ENCODE results near the gene IGSF23.
"Not testable (repeated sequence)": the region's sequence is repeated elsewhere in the genome, so short reads cannot be mapped to it uniquely, and the experiment has no call there.

Gene IGSF23

DNA sequence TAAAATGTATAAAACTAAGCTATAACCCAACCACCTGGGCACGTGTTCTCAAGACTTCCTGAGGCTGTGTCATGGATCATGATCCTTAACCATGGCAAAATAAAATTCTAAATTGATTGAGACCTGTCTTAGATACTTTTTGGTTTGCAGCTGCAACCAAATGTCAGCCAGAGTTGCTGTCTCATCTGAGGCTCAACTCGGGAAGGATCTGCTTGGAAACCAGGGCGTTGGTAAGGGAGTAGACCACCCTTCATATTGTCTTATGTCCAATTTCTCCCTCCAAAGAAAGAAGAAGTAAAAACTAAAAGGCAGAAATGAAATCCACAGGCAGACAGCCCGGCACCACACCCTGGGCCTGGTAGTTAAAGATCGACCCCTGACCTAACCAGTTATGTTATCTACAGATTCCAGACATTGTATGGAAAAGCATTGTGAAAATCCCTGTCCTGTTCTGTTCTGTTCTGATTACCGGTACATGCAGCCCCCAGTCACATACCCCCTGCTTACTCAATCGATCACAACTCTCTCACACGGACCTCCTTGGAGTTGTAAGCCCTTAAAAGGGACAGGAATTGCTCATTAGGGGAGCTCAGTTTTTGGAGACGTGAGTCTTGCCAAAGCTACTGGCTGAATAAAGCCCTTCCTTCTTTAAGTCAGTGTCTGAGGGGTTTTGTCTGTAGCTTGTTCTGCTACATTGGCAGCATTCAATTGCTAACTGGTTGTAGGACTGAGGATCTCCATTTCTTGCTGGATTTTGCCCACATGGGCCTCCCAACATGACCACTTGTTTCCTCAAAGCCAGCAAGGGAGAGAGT is 22.9 kb upstream of the IGSF23 start:
- Histone ChIP-seq H3K27me3 (ENCODE audit: control insufficient read depth in 1 of 2, insufficient read depth in 2 of 2, low read length in 2 of 2) (no peaks in the 10 kb centered on the region), H3K27ac (ENCODE audit: low read depth, low read length) (no peak overlapping the region), H3K4me1 (ENCODE audit: insufficient read depth, low read length) (no peaks in the 10 kb centered on the region), H3K9ac (ENCODE audit: low read length) (no peak overlapping the region), H3K9me3 (ENCODE audit: low read length) (no peaks in the 10 kb centered on the region), H3K36me3 (ENCODE audit: insufficient read depth, low read length) (no peaks in the 10 kb centered on the region), H3K4me3 (ENCODE audit: low read depth in 1 of 2, low read length in 2 of 2) (no peak overlapping the region)

DNA sequence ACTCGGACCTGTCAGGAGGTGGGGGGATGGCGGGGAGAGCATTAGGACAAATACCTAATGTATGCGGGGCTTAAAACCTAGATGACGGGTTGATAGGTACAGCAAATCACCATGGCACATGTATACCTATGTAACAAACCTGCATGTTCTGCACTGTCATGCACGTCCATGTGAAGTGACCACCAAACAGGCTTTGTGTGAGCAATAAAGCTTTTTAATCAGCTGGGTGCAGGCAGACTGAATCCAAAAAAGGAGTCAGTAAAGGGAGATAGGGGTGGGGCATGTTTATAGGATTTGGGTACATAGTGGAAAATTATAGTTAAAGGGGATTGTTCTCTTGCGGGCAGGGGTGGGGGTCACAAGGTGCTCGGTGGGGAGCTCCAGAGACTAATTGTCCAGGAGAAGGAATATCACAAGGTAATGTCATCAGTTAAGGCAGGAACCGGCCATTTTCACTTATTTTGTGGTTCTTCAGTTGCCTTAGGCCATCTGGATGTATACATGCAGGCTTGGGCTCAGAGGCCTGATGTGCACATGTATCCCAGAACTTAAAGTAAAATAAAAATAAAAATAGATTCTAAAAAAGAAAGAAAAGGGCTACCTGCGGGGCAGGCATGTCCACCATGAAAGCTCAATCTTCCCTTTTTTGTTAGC is 21.9 kb upstream of the IGSF23 start:
- not testable (repeated sequence) for H3K27me3 ChIP-seq (ENCODE audit: control insufficient read depth in 1 of 2, insufficient read depth in 2 of 2, low read length in 2 of 2); H3K4me1 ChIP-seq (ENCODE audit: insufficient read depth, low read length); H3K9me3 ChIP-seq (ENCODE audit: low read length); H3K9ac ChIP-seq (ENCODE audit: low read length); H3K27ac ChIP-seq (ENCODE audit: low read depth, low read length); H3K36me3 ChIP-seq (ENCODE audit: insufficient read depth, low read length); H3K4me3 ChIP-seq (ENCODE audit: low read depth in 1 of 2, low read length in 2 of 2)

DNA sequence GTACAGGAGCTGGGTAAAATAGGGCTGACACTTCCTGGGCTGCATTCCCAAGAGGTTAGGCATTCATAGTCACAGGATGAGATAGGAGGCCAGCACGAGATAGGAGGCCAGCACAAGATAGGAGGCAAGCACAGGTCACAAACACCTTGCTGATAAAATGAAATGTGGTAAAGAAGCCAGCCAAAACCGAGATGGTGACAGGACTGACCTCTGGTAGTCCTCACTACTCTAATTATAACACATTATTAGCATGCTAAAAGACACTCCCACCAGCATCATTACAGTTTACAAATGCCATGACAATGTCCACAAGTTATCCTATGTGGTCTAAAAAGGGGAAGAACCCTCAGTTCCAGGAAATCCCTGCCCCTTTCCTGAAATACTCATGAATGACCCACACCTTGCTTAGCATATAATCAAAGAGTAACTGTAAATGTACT is 20.9 kb upstream of the IGSF23 start:
- no peaks in the 10 kb centered on the region for H3K27me3 ChIP-seq (ENCODE audit: control insufficient read depth in 1 of 2, insufficient read depth in 2 of 2, low read length in 2 of 2)
- H3K9ac ChIP-seq (ENCODE audit: low read length) = no peak overlapping the region
- H3K4me1 ChIP-seq (ENCODE audit: insufficient read depth, low read length) = no peaks in the 10 kb centered on the region
- no peaks in the 10 kb centered on the region for H3K9me3 ChIP-seq (ENCODE audit: low read length)
- no peaks in the 10 kb centered on the region for H3K36me3 ChIP-seq (ENCODE audit: insufficient read depth, low read length)
- H3K4me3 ChIP-seq (ENCODE audit: low read depth in 1 of 2, low read length in 2 of 2) = no peak overlapping the region
- H3K27ac ChIP-seq (ENCODE audit: low read depth, low read length) = no peak overlapping the region

DNA sequence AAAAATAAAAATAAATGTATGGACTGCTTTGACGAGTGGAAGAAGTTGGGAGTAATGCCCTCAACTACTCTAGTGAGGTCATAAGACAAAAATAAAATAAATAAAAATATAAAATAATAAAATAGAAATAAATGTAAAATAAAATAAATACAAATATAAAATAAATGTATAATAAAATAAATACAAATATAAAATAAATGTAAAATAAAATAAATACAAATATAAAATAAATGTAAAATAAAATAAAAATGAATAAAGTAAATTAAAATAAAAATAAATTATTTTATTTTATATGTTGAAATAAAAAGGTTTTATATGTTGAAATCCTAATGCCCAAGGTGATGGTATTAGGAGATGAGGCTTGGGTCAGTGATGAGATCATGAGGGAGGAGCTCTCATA is 20.1 kb upstream of the IGSF23 start:
- no peak overlapping the region for H3K4me3 ChIP-seq (ENCODE audit: low read depth in 1 of 2, low read length in 2 of 2)
- H3K9me3 ChIP-seq (ENCODE audit: low read length) = no peaks in the 10 kb centered on the region
- H3K27me3 ChIP-seq (ENCODE audit: control insufficient read depth in 1 of 2, insufficient read depth in 2 of 2, low read length in 2 of 2) = peaks cover 0 to 4% of the 10 kb centered on the region in 2 donors
- no peak overlapping the region for H3K27ac ChIP-seq (ENCODE audit: low read depth, low read length)
- H3K4me1 ChIP-seq (ENCODE audit: insufficient read depth, low read length) = no peaks in the 10 kb centered on the region
- H3K36me3 ChIP-seq (ENCODE audit: insufficient read depth, low read length) = no peaks in the 10 kb centered on the region
- no peak overlapping the region for H3K9ac ChIP-seq (ENCODE audit: low read length)

DNA sequence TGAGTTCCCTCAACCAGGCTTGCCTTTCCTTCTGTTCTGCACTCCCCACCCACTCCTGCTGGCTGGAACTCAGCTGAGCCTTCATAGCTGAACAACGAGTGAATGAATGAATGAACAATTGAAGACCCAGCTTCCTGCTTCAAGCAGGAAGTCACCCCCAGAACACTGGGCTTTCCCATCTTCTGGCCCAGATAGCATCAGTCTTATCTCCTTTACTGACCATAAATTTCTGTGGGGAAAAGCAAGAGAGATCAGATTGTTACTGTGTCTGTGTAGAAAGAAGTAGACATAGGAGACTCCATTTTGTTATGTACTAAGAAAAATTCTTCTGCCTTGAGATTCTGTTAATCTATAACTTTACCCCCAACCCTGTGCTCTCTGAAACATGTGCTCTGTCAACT is 19.5 kb upstream of the IGSF23 start:
- not testable (repeated sequence) for H3K27ac ChIP-seq (ENCODE audit: low read depth, low read length); H3K27me3 ChIP-seq (ENCODE audit: control insufficient read depth in 1 of 2, insufficient read depth in 2 of 2, low read length in 2 of 2); H3K9me3 ChIP-seq (ENCODE audit: low read length); H3K36me3 ChIP-seq (ENCODE audit: insufficient read depth, low read length); H3K4me1 ChIP-seq (ENCODE audit: insufficient read depth, low read length); H3K4me3 ChIP-seq (ENCODE audit: low read depth in 1 of 2, low read length in 2 of 2); H3K9ac ChIP-seq (ENCODE audit: low read length)

DNA sequence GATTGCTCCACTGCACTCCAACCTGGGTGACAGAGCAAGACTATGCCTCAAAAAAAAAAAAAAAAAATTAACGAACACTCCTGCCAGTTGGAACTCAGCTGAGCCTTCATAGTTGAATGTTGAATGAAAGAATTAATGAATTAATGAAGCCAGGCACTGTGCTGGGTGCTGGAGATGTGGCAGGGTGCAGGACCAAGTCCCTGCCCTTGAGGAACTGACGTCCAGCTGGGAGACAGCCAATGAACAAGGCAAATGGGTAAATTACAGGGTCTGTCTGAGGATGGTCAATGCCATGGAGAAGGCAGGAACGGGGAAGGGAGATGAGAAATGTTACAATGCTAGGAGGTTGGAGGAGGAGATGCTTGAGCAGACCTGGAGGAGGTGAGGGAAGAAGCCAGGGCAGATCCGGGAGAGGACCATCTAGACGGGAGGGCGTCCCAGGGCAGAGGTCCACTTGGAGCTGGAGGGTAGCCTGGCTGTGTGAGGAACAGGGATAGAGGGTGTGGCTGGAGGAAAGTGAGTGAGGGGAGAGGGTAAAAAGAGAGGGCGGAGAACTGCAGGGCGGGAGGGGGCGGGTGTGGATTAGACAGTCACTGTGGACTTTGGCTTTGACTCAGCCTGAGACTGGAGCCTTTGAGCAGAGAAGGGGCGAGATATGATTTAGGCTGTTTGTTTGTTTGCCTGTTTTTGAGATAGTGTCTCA is 16.8 kb upstream of the IGSF23 start:
- no peaks in the 10 kb centered on the region for H3K9me3 ChIP-seq (ENCODE audit: low read length)
- no peak overlapping the region for H3K9ac ChIP-seq (ENCODE audit: low read length)
- no peak overlapping the region for H3K27ac ChIP-seq (ENCODE audit: low read depth, low read length)
- H3K36me3 ChIP-seq (ENCODE audit: insufficient read depth, low read length) = no peaks in the 10 kb centered on the region
- no peak overlapping the region for H3K4me3 ChIP-seq (ENCODE audit: low read depth in 1 of 2, low read length in 2 of 2)
- H3K27me3 ChIP-seq (ENCODE audit: control insufficient read depth in 1 of 2, insufficient read depth in 2 of 2, low read length in 2 of 2) = peaks cover 0 to 5% of the 10 kb centered on the region in 2 donors
- no peaks in the 10 kb centered on the region for H3K4me1 ChIP-seq (ENCODE audit: insufficient read depth, low read length)

DNA sequence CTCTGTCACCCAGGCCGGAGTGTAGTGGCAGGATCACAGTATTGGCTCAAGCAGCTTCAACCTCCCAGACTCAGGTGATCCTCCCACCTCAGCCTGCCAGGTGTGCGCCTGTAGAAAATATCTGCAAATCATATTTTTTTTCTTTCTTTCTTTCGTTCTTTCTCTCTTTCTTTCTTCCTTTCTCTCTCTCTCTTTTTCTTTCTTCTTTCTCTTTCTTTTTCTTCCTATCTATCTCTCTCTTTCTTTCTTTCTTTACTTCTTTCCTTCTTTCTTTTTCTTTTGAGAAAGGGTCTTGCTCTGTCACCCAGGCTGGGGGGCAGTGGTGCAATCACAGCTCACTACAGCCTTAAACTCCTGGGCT is 16.3 kb upstream of the IGSF23 start:
- Histone ChIP-seq H3K9ac (ENCODE audit: low read length) (no peak overlapping the region), H3K27ac (ENCODE audit: low read depth, low read length) (no peak overlapping the region), H3K9me3 (ENCODE audit: low read length) (no peaks in the 10 kb centered on the region), H3K27me3 (ENCODE audit: control insufficient read depth in 1 of 2, insufficient read depth in 2 of 2, low read length in 2 of 2) (peaks cover 0 to 5% of the 10 kb centered on the region in 2 donors), H3K4me1 (ENCODE audit: insufficient read depth, low read length) (no peaks in the 10 kb centered on the region), H3K4me3 (ENCODE audit: low read depth in 1 of 2, low read length in 2 of 2) (no peak overlapping the region), H3K36me3 (ENCODE audit: insufficient read depth, low read length) (no peaks in the 10 kb centered on the region)

DNA sequence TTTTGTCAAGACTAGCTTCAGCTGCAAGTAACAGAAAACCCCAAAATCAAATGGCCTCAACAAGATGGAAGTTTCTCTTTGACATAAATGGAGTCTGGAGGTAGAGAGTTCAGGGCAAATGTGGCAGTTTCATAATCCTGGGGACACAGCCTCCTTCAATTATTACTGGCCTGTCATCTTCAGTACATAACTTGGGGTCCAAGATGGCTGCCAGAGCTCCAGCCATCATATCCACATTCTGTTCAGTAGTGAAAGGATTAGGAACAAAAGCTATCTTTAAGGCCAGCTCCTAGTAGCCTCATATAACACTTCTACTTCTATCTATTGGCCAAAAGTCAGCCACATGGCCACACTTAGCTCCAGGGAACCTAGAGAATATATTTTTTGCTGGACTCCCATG is 15.0 kb upstream of the IGSF23 start:
- Histone ChIP-seq H3K27ac (ENCODE audit: low read depth, low read length) (no peak overlapping the region), H3K9me3 (ENCODE audit: low read length) (no peaks in the 10 kb centered on the region), H3K4me1 (ENCODE audit: insufficient read depth, low read length) (no peaks in the 10 kb centered on the region), H3K4me3 (ENCODE audit: low read depth in 1 of 2, low read length in 2 of 2) (no peak overlapping the region), H3K9ac (ENCODE audit: low read length) (no peak overlapping the region), H3K27me3 (ENCODE audit: control insufficient read depth in 1 of 2, insufficient read depth in 2 of 2, low read length in 2 of 2) (peaks cover 0 to 5% of the 10 kb centered on the region in 2 donors), H3K36me3 (ENCODE audit: insufficient read depth, low read length) (no peaks in the 10 kb centered on the region)

DNA sequence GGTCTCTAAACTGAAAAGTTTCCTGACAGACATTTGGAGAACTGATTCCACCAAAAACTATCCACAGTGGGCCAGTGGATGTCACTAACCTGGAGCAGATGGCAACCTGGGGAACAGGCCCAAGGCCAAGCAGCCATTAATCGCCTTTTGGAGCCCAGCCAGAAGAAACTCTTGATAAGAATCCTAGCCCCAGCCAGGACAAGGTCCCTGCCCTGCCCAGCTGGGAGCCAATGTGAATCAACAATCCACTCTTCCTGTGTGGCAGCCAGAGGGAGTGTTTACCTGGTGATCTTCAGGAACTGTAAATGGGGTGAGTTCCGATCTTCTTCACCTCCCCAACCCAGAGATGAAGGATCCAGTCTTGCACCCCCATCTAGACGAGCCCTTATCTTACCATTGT is 14.5 kb upstream of the IGSF23 start:
- Histone ChIP-seq H3K9me3 (ENCODE audit: low read length) (no peaks in the 10 kb centered on the region), H3K27ac (ENCODE audit: low read depth, low read length) (no peak overlapping the region), H3K27me3 (ENCODE audit: control insufficient read depth in 1 of 2, insufficient read depth in 2 of 2, low read length in 2 of 2) (peaks cover 0 to 5% of the 10 kb centered on the region in 2 donors), H3K4me3 (ENCODE audit: low read depth in 1 of 2, low read length in 2 of 2) (no peak overlapping the region), H3K36me3 (ENCODE audit: insufficient read depth, low read length) (no peaks in the 10 kb centered on the region), H3K4me1 (ENCODE audit: insufficient read depth, low read length) (no peaks in the 10 kb centered on the region), H3K9ac (ENCODE audit: low read length) (no peak overlapping the region)

DNA sequence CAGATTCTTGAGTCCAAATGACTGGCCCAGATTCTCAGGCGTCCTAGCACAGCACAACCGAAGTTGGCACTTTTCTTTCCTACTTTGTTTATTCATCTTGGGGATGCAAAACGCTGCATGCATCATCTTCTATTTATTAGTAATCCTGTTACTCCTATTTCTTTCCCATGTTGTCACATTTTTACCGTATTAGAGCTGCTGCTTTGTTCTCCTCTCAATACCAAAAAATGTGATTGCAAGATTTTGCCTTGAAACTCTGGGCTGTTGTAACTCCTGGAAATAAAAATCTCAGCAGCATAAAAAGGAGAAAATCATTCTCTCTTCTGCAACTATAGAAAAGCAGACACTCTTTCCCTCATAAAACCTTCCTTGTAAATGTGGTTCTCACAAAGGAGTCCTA is 12.9 kb upstream of the IGSF23 start:
- Histone ChIP-seq H3K27me3 (ENCODE audit: control insufficient read depth in 1 of 2, insufficient read depth in 2 of 2, low read length in 2 of 2) (peaks cover 0 to 5% of the 10 kb centered on the region in 2 donors), H3K36me3 (ENCODE audit: insufficient read depth, low read length) (no peaks in the 10 kb centered on the region), H3K4me1 (ENCODE audit: insufficient read depth, low read length) (no peaks in the 10 kb centered on the region), H3K9ac (ENCODE audit: low read length) (no peak overlapping the region), H3K4me3 (ENCODE audit: low read depth in 1 of 2, low read length in 2 of 2) (no peak overlapping the region), H3K27ac (ENCODE audit: low read depth, low read length) (no peak overlapping the region), H3K9me3 (ENCODE audit: low read length) (no peaks in the 10 kb centered on the region)

DNA sequence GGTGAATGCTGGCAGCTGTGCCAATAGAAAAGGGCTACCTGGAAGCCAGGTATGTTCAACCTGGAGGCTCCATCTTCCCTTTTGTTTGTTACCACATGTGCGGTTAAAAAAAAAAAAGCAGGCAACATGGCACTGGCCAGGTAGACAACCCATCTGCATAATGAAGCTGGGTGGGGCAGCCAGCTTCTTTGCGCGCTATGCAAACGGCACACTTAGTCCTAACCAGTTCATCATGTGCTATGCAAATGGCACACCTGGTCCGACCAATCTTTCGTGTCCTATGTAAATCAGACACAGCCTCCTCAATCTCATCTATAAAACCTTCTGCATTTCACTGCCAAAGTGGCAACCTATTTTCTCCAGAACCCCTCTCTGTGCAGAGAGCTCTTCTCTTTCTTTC is 11.3 kb upstream of the IGSF23 start:
- H3K27me3 ChIP-seq (ENCODE audit: control insufficient read depth in 1 of 2, insufficient read depth in 2 of 2, low read length in 2 of 2) = peaks cover 0 to 5% of the 10 kb centered on the region in 2 donors
- no peaks in the 10 kb centered on the region for H3K36me3 ChIP-seq (ENCODE audit: insufficient read depth, low read length)
- no peak overlapping the region for H3K4me3 ChIP-seq (ENCODE audit: low read depth in 1 of 2, low read length in 2 of 2)
- H3K9ac ChIP-seq (ENCODE audit: low read length) = no peak overlapping the region
- H3K9me3 ChIP-seq (ENCODE audit: low read length) = no peaks in the 10 kb centered on the region
- H3K4me1 ChIP-seq (ENCODE audit: insufficient read depth, low read length) = no peaks in the 10 kb centered on the region
- no peak overlapping the region for H3K27ac ChIP-seq (ENCODE audit: low read depth, low read length)
